Upper lobe of left lung (tissue), 6 donors: ENCODE measurements around the gene CATSPERB. TPM values are rescaled to one million over a fixed set of nuclear protein-coding genes. Genes with fewer than 3 reads are reported as not detected.
"Not testable (repeated sequence)": the region's sequence is repeated elsewhere in the genome, so short reads cannot be mapped to it uniquely, and the experiment has no call there.

Experiments
- ATAC-seq, 2 donors: fragments of 200-7000 bp; cut with Tn5 transposase; one replicate each; pipeline ENCODE4 v1.9.1; 2022; ENCODE audit warnings: mild to moderate bottlenecking in 2 of 2, moderate library complexity in 2 of 2; ENCODE audit not compliant: low FRiP score in 2 of 2
- DNase-seq, 2 donors: peaks; one replicate each; pipeline ENCODE4 v3.0.0-alpha.2; 2019 to 2020
- H3K27ac ChIP-seq, 4 donors: fragments of 200-600 bp; sonication (generic); one replicate each; pipeline ENCODE4 v1.5.1; 2016 to 2019
- H3K27me3 ChIP-seq, 4 donors: fragments of 200-600 bp; sonication (generic); one replicate each; pipeline ENCODE4 v1.5.1; 2017 to 2019
- H3K36me3 ChIP-seq, 4 donors: fragments of 200-600 bp; sonication (generic); one replicate each; pipeline ENCODE4 v1.5.1; 2016 to 2019
- H3K4me1 ChIP-seq, 4 donors: fragments of 200-600 bp; sonication (generic); one replicate each; pipeline ENCODE4 v1.5.1; 2018 to 2019
- H3K4me3 ChIP-seq, 4 donors: fragments of 200-600 bp; sonication (generic); one replicate each; pipeline ENCODE4 v1.5.1; 2017 to 2019; ENCODE audit warnings: mild to moderate bottlenecking in 2 of 4, moderate library complexity in 1 of 4
- H3K9me3 ChIP-seq, 4 donors: fragments of 200-600 bp; sonication (generic); one replicate each; pipeline ENCODE4 v1.5.1; 2018 to 2019
- CTCF ChIP-seq, 6 experiments: fragments of 450-650 bp in 4 of 6; fragments of 200-600 bp in 2 of 6; sonication (generic) in 2 of 6; IDR thresholded peaks; one replicate each; pipeline ENCODE4 v1.5.1; 2016 to 2019; ENCODE audit warnings: antibody characterized with exemption in 6 of 6
- EP300 ChIP-seq, 4 donors: sonication (generic); formaldehyde crosslinking; IDR thresholded peaks; one replicate each; pipeline ENCODE4 v1.5.1; 2017; ENCODE audit warnings: antibody characterized with exemption in 4 of 4, control low read depth in 2 of 4
- POLR2A ChIP-seq, 4 donors: fragments of 450-650 bp; IDR thresholded peaks; one replicate each; pipeline ENCODE4 v1.5.1; 2016 to 2017; ENCODE audit warnings: antibody characterized with exemption in 4 of 4, mild to moderate bottlenecking in 2 of 4
- POLR2AphosphoS5 ChIP-seq, 2 donors: sonication (generic); formaldehyde crosslinking; IDR thresholded peaks; one replicate each; pipeline ENCODE4 v1.5.1; 2017; ENCODE audit warnings: antibody characterized with exemption in 2 of 2
- WGBS, 2 donors: methylation state at CpG; one replicate each; pipeline ENCODE4 v1.1.5; 2017 to 2018; 5-methylcytosine and 5-hydroxymethylcytosine counted together
- total RNA-seq, 6 donors: library from RNA; depleted of rRNA in 4 of 6; stranded (reverse); fragments of >200 nt in 4 of 6; gene quantifications; one replicate each; pipeline versions ENCODE4 v1.1.0 to v1.2.1, GENCODE V29; 2016 to 2021
- donor health status: DM: no; HTN: no; CAD: no; lungs with moderate emphysema.
- donor health status: DM: no; HTN: yes; CAD: no; lungs with severe emphysema.

CATSPERB gene
- total RNA-seq, 6 donors from 2014 or later: 0.63 to 16.8 (median 3.9) TPM

GRCh38 chr14:91607322-91608047 is 124.4 kb downstream of the CATSPERB start:
- Histone ChIP-seq H3K27me3 (no peaks in the 10 kb centered on the region), H3K27ac (no peak overlapping the region), H3K4me3 (no peak overlapping the region), H3K4me1 (no peaks in the 10 kb centered on the region), H3K36me3 (no peaks in the 10 kb centered on the region), H3K9me3 (no peaks in the 10 kb centered on the region)
- 81 to 82% methylated on average over 9 of the region's 9 CpGs for WGBS, 2 donors
- no peak for ATAC-seq
- no peak for DNase-seq
- TF ChIP-seq CTCF (IDR thresholded peaks at IDR 0.05) (no peak), POLR2AphosphoS5 (IDR thresholded peaks at IDR 0.05) (no peak), EP300 (IDR thresholded peaks at IDR 0.05) (no peak), POLR2A (IDR thresholded peaks at IDR 0.05) (no peak)

- no peak for ATAC-seq
- H3K4me3 ChIP-seq: no peak overlapping the region
- TF ChIP-seq EP300 (IDR thresholded peaks at IDR 0.05) (no peak), CTCF (IDR thresholded peaks at IDR 0.05) (no peak), POLR2AphosphoS5 (IDR thresholded peaks at IDR 0.05) (no peak), POLR2A (IDR thresholded peaks at IDR 0.05) (no peak)
- H3K27ac ChIP-seq: no peak overlapping the region
- 44 to 45% methylated on average over 3 of the region's 3 CpGs for WGBS, 2 donors
- DNase-seq: no peak
- no peaks in the 10 kb centered on the region for H3K36me3 ChIP-seq
- no peaks in the 10 kb centered on the region for H3K27me3 ChIP-seq
- H3K9me3 ChIP-seq: no peaks in the 10 kb centered on the region
- H3K4me1 ChIP-seq: no peaks in the 10 kb centered on the region
Observed at GRCh38 chr14:91606851-91607250, 125.0 kb downstream of the CATSPERB start.

- not testable (repeated sequence) for H3K4me3 ChIP-seq, H3K4me1 ChIP-seq, DNase-seq, H3K9me3 ChIP-seq, ATAC-seq, H3K36me3 ChIP-seq, H3K27me3 ChIP-seq, H3K27ac ChIP-seq
- 63 to 86% methylated on average over 1 of the region's 1 CpG for WGBS, 2 donors
Observed at GRCh38 chr14:91604611-91605010, 127.3 kb downstream of the CATSPERB start.

GRCh38 chr14:91599994-91600393 is 131.9 kb downstream of the CATSPERB start:
- no peaks in the 10 kb centered on the region for H3K27me3 ChIP-seq
- H3K27ac ChIP-seq: no peak overlapping the region
- no peak overlapping the region for H3K4me3 ChIP-seq
- DNase-seq: no peak
- WGBS, 2 donors: 69 to 76% methylated on average over 4 of the region's 4 CpGs
- no peak for TF ChIP-seq POLR2A (IDR thresholded peaks at IDR 0.05)
- no peak for TF ChIP-seq POLR2AphosphoS5 (IDR thresholded peaks at IDR 0.05)
- no peak for TF ChIP-seq EP300 (IDR thresholded peaks at IDR 0.05)
- no peak for TF ChIP-seq CTCF (IDR thresholded peaks at IDR 0.05)
- H3K36me3 ChIP-seq: no peaks in the 10 kb centered on the region
- no peak for ATAC-seq
- H3K4me1 ChIP-seq: no peaks in the 10 kb centered on the region
- H3K9me3 ChIP-seq: peaks cover 0 to 11% (median 0%) of the 10 kb centered on the region in 4 donors

GRCh38 chr14:91595736-91596135 is 136.2 kb downstream of the CATSPERB start:
- H3K4me3 ChIP-seq: no peak overlapping the region
- no peak for TF ChIP-seq POLR2A (IDR thresholded peaks at IDR 0.05)
- no peak for TF ChIP-seq POLR2AphosphoS5 (IDR thresholded peaks at IDR 0.05)
- TF ChIP-seq EP300 (IDR thresholded peaks at IDR 0.05): no peak
- TF ChIP-seq CTCF (IDR thresholded peaks at IDR 0.05): no peak
- H3K4me1 ChIP-seq: no peaks in the 10 kb centered on the region
- H3K27ac ChIP-seq: no peak overlapping the region
- no peak for ATAC-seq
- no peaks in the 10 kb centered on the region for H3K36me3 ChIP-seq
- DNase-seq: no peak
- 87 to 94% methylated on average over 1 of the region's 1 CpG for WGBS, 2 donors
- H3K27me3 ChIP-seq: no peaks in the 10 kb centered on the region
- H3K9me3 ChIP-seq: peaks cover 0 to 11% (median 0%) of the 10 kb centered on the region in 4 donors

- H3K9me3 ChIP-seq: peaks cover 0 to 11% (median 0%) of the 10 kb centered on the region in 4 donors
- not testable (repeated sequence) for H3K36me3 ChIP-seq, ATAC-seq, H3K4me1 ChIP-seq, DNase-seq, H3K27me3 ChIP-seq, H3K4me3 ChIP-seq, H3K27ac ChIP-seq
- WGBS, 2 donors: 95 to 98% methylated on average over 2 of the region's 2 CpGs
Observed at GRCh38 chr14:91593957-91594356, 137.9 kb downstream of the CATSPERB start.
